ENCODE data around the gene DLX2. TPM values are rescaled to one million over a fixed set of nuclear protein-coding genes. Genes with fewer than 3 reads are reported as not detected.

The DLX2 gene
- total and polyA plus RNA-seq, 2 of the 13 experiments (the other 11 are each of a cell fraction or from before 2014, with no cell fraction given) = 0.07 to 0.15 TPM

GRCh38 chr2:172106108-172106961 lies 3.6 kb upstream of the DLX2 start (continued):
- TF ChIP-seq SAP130 (CRISPR knock-in tag; IDR thresholded peaks at IDR 0.05; ENCODE audit: low read depth) = peak; percentile 25; the same call in 1 of the 2 replicates
- TF ChIP-seq SOX6 (IDR thresholded peaks at IDR 0.05) = no peak
- TF ChIP-seq SOX6 (CRISPR knock-in tag; IDR thresholded peaks at IDR 0.05) = no peak
- TF ChIP-seq MBNL3 (CRISPR knock-in tag; conservative IDR thresholded peaks at IDR 0.05) = no peak
- TF ChIP-seq TCF7 (IDR thresholded peaks at IDR 0.05; ENCODE audit: low read depth) = no peak
- TF ChIP-seq ZBTB1 (CRISPR knock-in tag; IDR thresholded peaks at IDR 0.05; ENCODE audit: borderline replicate concordance) = no peak
- TF ChIP-seq BRD4 (CRISPR knock-in tag; IDR thresholded peaks at IDR 0.05) = no peak
- TF ChIP-seq REXO4 (CRISPR knock-in tag; IDR thresholded peaks at IDR 0.05; ENCODE audit: borderline replicate concordance) = no peak
- no peak for TF ChIP-seq HOMEZ (CRISPR knock-in tag; IDR thresholded peaks at IDR 0.05; ENCODE audit: low read depth)
- no peak for TF ChIP-seq REST (IDR thresholded peaks at IDR 0.05; ENCODE audit: borderline replicate concordance in 1 of 2, low read depth in 1 of 2, low read length in 2 of 2)
- TF ChIP-seq TIGD3 (CRISPR knock-in tag; IDR thresholded peaks at IDR 0.05; ENCODE audit: borderline replicate concordance) = 0 out of 2 replicates have a peak, but pooled peaks have one; percentile 53
- TF ChIP-seq FOSL2 (CRISPR knock-in tag; IDR thresholded peaks at IDR 0.05) = peak; percentile 12; the same call in 1 of the 2 replicates
- TF ChIP-seq ZFP91 (CRISPR knock-in tag; IDR thresholded peaks at IDR 0.05; ENCODE audit: borderline replicate concordance) = peak; percentile 79
- no peak for TF ChIP-seq ETV6 (CRISPR knock-in tag; conservative IDR thresholded peaks at IDR 0.05)
- TF ChIP-seq KDM2A (CRISPR knock-in tag; IDR thresholded peaks at IDR 0.05; ENCODE audit: borderline replicate concordance, low read depth) = peak; percentile 70; the same call in 1 of the 2 replicates
- no peak for TF ChIP-seq PRPF4 (IDR thresholded peaks at IDR 0.05; ENCODE audit: low read depth, low read length, poor library complexity, severe bottlenecking)
- no peak for TF ChIP-seq ZNF281 (CRISPR knock-in tag; IDR thresholded peaks at IDR 0.05; ENCODE audit: borderline replicate concordance)
